WTC11 (cell line): Measurements from ENCODE around the gene AKR1C4. TPM values are rescaled to one million over a fixed set of nuclear protein-coding genes. Genes with fewer than 3 reads are reported as not detected.

Source experiments
- ATAC-seq: fragments of 200-7000 bp; cut with Tn5 transposase; 2 replicates; pipeline ENCODE4 v1.10.0; 2021; ENCODE audit warnings: mild to moderate bottlenecking, moderate library complexity
- CTCF ChIA-PET: fragments of 300-600 bp; sonication (Branson Sonifier 250); formaldehyde crosslinking; loops from one replicate; lab custom pipeline; 2021; ENCODE audit warnings: antibody characterized with exemption; lab: Charles Lee
- POLR2A ChIA-PET: fragments of 350-600 bp; sonication (Branson Sonifier 250); formaldehyde crosslinking; loops from one replicate; lab custom pipeline; 2021; ENCODE audit warnings: antibody characterized with exemption; lab: Charles Lee
- DNase-seq: peaks from one replicate; pipeline ENCODE4 v3.0.0; 2021; ENCODE audit warnings: low spot score
- H3K27ac Mint-ChIP-seq: 2 replicates; pipeline ENCODE4 v1.8.0; 2021; ENCODE audit warnings: mixed read lengths
- H3K27me3 Mint-ChIP-seq: 2 replicates; pipeline ENCODE4 v1.8.0; 2021; ENCODE audit warnings: low read depth, mild to moderate bottlenecking, moderate library complexity, mixed read lengths
- H3K36me3 Mint-ChIP-seq: 2 replicates; pipeline ENCODE4 v1.8.0; 2021; ENCODE audit warnings: mixed read lengths
- H3K4me1 Mint-ChIP-seq: 2 replicates; pipeline ENCODE4 v1.8.0; 2022; ENCODE audit warnings: mixed read lengths
- H3K4me3 Mint-ChIP-seq: 2 replicates; pipeline ENCODE4 v1.8.0; 2021; ENCODE audit warnings: mild to moderate bottlenecking, moderate library complexity, mixed read lengths
- H3K9me3 Mint-ChIP-seq: 2 replicates; pipeline ENCODE4 v1.8.0; 2021; ENCODE audit warnings: mixed read lengths
- ATF1 ChIP-seq: sonication (generic); formaldehyde crosslinking; IDR thresholded peaks from 2 replicates; pipeline ENCODE4 v1.8.1; 2023; ENCODE audit warnings: mild to moderate bottlenecking, moderate library complexity, missing genetic modification reagents
- SP1 ChIP-seq: sonication (generic); formaldehyde crosslinking; conservative IDR thresholded peaks from 2 replicates; pipeline ENCODE4 v1.8.1; 2022; ENCODE audit warnings: missing genetic modification reagents
- TP53 ChIP-seq: sonication (generic); formaldehyde crosslinking; IDR thresholded peaks from 2 replicates; pipeline ENCODE4 v1.8.1; 2023; ENCODE audit warnings: mild to moderate bottlenecking, missing genetic modification reagents
- ZNF232 ChIP-seq: sonication (generic); formaldehyde crosslinking; IDR thresholded peaks from 2 replicates; pipeline ENCODE4 v1.8.0; 2022; ENCODE audit warnings: mild to moderate bottlenecking, missing genetic modification reagents
- ZNF396 ChIP-seq: fragments of 250-450 bp; sonication (Bioruptor Pico); IDR thresholded peaks from 2 replicates; pipeline ENCODE4 v1.8.0; 2021; ENCODE audit warnings: mild to moderate bottlenecking, moderate library complexity, borderline replicate concordance
- total RNA-seq: library from RNA; stranded (reverse); gene quantifications from 3 replicates; pipeline ENCODE4 v1.2.3, GENCODE V29; 2021
- TF ChIP-seq, protein P1 (sequence below): fragments of 250-450 bp; sonication (Bioruptor Pico); IDR thresholded peaks from 2 replicates; pipeline ENCODE4 v1.9.0; 2021; ENCODE audit warnings: mild to moderate bottlenecking
- TF ChIP-seq, protein P2 (sequence below): fragments of 250-450 bp; sonication (Bioruptor Pico); IDR thresholded peaks from 2 replicates; pipeline ENCODE4 v1.9.0; 2021; ENCODE audit warnings: mild to moderate bottlenecking
- TF ChIP-seq, protein P3 (sequence below): sonication (generic); formaldehyde crosslinking; IDR thresholded peaks from 2 replicates; pipeline ENCODE4 v1.8.0; 2022; ENCODE audit warnings: mild to moderate bottlenecking, missing genetic modification reagents
- TF ChIP-seq, protein P4 (sequence below): sonication (generic); formaldehyde crosslinking; IDR thresholded peaks from 2 replicates; pipeline ENCODE4 v1.8.0; 2022; ENCODE audit warnings: missing genetic modification reagents
- TF ChIP-seq, protein P5 (sequence below): sonication (generic); formaldehyde crosslinking; IDR thresholded peaks from 2 replicates; pipeline ENCODE4 v1.8.1; 2022; ENCODE audit warnings: low read depth, mild to moderate bottlenecking, moderate library complexity, missing genetic modification reagents, borderline replicate concordance
- TF ChIP-seq, protein P6 (sequence below): fragments of 250-450 bp; sonication (Bioruptor Pico); IDR thresholded peaks from 2 replicates; pipeline ENCODE4 v1.9.0; 2021; ENCODE audit warnings: moderate library complexity, mild to moderate bottlenecking, inconsistent platforms, borderline replicate concordance

Gene AKR1C4
- total RNA-seq, 1 experiment from 2014 or later: not detected

DNA sequence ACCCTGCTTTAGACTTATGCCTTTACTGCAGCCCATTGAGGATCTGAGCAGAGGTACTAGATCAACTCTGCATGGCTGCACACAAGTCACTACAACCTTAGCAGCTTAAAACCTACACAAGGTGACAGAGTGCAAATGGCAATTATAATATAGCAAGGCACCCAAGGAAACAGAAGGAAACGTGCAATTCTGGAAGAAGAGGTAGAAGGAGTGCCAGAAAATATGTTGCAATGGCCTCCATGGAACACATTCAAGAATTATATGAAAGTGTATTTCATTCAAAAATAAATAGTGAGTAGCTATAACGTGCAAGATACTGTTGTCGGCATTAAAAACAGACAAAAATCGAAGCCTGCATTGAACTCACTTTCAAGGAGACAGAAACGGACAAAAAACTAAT lies 8.8 kb upstream of the AKR1C4 start:
- H3K9me3 Mint-ChIP-seq: peaks cover 8% of the 10 kb centered on the region
- DNase-seq: no peak
- POLR2A ChIA-PET: no interaction called here
- no peak for ATAC-seq
- H3K27me3 Mint-ChIP-seq: no peaks in the 10 kb centered on the region
- TF ChIP-seq, protein P1, sequence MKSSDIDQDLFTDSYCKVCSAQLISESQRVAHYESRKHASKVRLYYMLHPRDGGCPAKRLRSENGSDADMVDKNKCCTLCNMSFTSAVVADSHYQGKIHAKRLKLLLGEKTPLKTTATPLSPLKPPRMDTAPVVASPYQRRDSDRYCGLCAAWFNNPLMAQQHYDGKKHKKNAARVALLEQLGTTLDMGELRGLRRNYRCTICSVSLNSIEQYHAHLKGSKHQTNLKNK (CRISPR knock-in tag): no peak
- TF ChIP-seq, protein P2, sequence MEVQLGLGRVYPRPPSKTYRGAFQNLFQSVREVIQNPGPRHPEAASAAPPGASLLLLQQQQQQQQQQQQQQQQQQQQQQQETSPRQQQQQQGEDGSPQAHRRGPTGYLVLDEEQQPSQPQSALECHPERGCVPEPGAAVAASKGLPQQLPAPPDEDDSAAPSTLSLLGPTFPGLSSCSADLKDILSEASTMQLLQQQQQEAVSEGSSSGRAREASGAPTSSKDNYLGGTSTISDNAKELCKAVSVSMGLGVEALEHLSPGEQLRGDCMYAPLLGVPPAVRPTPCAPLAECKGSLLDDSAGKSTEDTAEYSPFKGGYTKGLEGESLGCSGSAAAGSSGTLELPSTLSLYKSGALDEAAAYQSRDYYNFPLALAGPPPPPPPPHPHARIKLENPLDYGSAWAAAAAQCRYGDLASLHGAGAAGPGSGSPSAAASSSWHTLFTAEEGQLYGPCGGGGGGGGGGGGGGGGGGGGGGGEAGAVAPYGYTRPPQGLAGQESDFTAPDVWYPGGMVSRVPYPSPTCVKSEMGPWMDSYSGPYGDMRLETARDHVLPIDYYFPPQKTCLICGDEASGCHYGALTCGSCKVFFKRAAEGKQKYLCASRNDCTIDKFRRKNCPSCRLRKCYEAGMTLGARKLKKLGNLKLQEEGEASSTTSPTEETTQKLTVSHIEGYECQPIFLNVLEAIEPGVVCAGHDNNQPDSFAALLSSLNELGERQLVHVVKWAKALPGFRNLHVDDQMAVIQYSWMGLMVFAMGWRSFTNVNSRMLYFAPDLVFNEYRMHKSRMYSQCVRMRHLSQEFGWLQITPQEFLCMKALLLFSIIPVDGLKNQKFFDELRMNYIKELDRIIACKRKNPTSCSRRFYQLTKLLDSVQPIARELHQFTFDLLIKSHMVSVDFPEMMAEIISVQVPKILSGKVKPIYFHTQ (CRISPR knock-in tag): no peak
- no peak overlapping the region for H3K4me3 Mint-ChIP-seq
- H3K4me1 Mint-ChIP-seq: no peaks in the 10 kb centered on the region
- no peak overlapping the region for H3K27ac Mint-ChIP-seq
- no peaks in the 10 kb centered on the region for H3K36me3 Mint-ChIP-seq
- CTCF ChIA-PET: no interaction called here

DNA sequence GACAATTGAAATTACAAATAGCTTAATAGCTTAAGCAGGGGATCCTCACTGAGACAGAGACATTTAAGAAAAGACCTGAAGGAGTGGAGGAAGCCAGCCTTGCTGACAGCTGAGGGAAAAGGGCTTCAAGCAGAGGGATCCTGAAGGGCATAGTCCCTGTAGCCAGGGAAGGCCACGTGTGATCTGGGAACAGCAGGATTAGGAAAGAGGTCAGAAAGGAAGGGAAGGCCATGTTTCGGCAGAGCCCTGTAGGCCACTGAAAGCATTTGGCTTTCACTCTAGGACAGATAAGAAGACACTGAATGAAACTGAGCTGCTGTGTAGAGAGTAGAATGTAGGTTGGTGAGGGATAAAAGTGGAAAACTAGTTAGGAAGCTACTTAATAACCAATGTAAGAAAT lies 8.3 kb upstream of the AKR1C4 start:
- ATAC-seq (no peak; the same call in 1 of the 2 replicates), DNase-seq (no peak)
- TF ChIP-seq, protein P3, sequence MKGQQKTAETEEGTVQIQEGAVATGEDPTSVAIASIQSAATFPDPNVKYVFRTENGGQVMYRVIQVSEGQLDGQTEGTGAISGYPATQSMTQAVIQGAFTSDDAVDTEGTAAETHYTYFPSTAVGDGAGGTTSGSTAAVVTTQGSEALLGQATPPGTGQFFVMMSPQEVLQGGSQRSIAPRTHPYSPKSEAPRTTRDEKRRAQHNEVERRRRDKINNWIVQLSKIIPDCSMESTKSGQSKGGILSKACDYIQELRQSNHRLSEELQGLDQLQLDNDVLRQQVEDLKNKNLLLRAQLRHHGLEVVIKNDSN (CRISPR knock-in tag): no peak
- no peak for TF ChIP-seq SP1 (CRISPR knock-in tag)
- CTCF ChIA-PET: no interaction called here
- H3K36me3 Mint-ChIP-seq: no peaks in the 10 kb centered on the region
- H3K27me3 Mint-ChIP-seq: no peaks in the 10 kb centered on the region
- POLR2A ChIA-PET: no interaction called here
- no peak overlapping the region for H3K4me3 Mint-ChIP-seq
- H3K9me3 Mint-ChIP-seq: peaks cover 3% of the 10 kb centered on the region
- no peak overlapping the region for H3K27ac Mint-ChIP-seq
- no peaks in the 10 kb centered on the region for H3K4me1 Mint-ChIP-seq

DNA sequence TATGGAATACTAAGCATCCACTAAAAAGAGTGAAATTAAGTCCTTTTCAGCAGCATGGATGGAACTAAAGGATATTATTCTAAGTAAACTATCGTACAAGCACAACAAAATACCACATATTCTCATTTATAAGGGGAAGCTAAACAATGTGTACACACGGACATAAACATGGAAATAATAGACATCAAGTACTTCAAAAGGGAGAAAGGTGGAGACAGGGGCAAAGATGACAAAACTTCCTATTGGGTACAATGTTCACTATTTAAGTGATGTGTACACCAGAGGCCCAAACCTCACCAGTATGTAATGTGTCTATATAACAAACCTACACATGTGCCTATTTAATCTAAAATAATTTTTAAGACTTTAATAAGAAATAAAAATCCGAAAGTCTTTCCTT lies 2.2 kb upstream of the AKR1C4 start:
- Mint-ChIP-seq H3K36me3 (no peaks in the 10 kb centered on the region), H3K9me3 (no peaks in the 10 kb centered on the region), H3K4me3 (no peak overlapping the region), H3K4me1 (peaks cover 6% of the 10 kb centered on the region), H3K27ac (no peak overlapping the region), H3K27me3 (no peaks in the 10 kb centered on the region)
- POLR2A ChIA-PET: no interaction called here
- DNase-seq (no peak), ATAC-seq (no peak)
- TF ChIP-seq TP53: no peak
- TF ChIP-seq, protein P4, sequence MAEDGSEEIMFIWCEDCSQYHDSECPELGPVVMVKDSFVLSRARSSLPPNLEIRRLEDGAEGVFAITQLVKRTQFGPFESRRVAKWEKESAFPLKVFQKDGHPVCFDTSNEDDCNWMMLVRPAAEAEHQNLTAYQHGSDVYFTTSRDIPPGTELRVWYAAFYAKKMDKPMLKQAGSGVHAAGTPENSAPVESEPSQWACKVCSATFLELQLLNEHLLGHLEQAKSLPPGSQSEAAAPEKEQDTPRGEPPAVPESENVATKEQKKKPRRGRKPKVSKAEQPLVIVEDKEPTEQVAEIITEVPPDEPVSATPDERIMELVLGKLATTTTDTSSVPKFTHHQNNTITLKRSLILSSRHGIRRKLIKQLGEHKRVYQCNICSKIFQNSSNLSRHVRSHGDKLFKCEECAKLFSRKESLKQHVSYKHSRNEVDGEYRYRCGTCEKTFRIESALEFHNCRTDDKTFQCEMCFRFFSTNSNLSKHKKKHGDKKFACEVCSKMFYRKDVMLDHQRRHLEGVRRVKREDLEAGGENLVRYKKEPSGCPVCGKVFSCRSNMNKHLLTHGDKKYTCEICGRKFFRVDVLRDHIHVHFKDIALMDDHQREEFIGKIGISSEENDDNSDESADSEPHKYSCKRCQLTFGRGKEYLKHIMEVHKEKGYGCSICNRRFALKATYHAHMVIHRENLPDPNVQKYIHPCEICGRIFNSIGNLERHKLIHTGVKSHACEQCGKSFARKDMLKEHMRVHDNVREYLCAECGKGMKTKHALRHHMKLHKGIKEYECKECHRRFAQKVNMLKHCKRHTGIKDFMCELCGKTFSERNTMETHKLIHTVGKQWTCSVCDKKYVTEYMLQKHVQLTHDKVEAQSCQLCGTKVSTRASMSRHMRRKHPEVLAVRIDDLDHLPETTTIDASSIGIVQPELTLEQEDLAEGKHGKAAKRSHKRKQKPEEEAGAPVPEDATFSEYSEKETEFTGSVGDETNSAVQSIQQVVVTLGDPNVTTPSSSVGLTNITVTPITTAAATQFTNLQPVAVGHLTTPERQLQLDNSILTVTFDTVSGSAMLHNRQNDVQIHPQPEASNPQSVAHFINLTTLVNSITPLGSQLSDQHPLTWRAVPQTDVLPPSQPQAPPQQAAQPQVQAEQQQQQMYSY (CRISPR knock-in tag): no peak
- no peak for TF ChIP-seq ZNF232 (CRISPR knock-in tag)
- no peak for TF ChIP-seq ZNF396 (CRISPR knock-in tag)
- TF ChIP-seq, protein P5, sequence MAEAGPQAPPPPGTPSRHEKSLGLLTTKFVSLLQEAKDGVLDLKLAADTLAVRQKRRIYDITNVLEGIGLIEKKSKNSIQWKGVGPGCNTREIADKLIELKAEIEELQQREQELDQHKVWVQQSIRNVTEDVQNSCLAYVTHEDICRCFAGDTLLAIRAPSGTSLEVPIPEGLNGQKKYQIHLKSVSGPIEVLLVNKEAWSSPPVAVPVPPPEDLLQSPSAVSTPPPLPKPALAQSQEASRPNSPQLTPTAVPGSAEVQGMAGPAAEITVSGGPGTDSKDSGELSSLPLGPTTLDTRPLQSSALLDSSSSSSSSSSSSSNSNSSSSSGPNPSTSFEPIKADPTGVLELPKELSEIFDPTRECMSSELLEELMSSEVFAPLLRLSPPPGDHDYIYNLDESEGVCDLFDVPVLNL (CRISPR knock-in tag): no peak
- no peak for TF ChIP-seq ATF1
- TF ChIP-seq, protein P6, sequence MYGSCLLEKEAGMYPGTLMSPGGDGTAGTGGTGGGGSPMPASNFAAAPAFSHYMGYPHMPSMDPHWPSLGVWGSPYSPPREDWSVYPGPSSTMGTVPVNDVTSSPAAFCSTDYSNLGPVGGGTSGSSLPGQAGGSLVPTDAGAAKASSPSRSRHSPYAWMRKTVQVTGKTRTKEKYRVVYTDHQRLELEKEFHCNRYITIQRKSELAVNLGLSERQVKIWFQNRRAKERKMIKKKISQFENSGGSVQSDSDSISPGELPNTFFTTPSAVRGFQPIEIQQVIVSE (CRISPR knock-in tag): no peak
- CTCF ChIA-PET: no interaction called here
